ENCODE results near the gene CCDC171. TPM values are rescaled to one million over a fixed set of nuclear protein-coding genes. Genes with fewer than 3 reads are reported as not detected.

The CCDC171 gene
- total RNA-seq = 1 to 10 TPM; 1.2 to 1.3 TPM

- peaks cover 14% of the 10 kb centered on the region for H3K27me3 Mint-ChIP-seq
- H3K4me1 Mint-ChIP-seq = peaks cover 21% of the 10 kb centered on the region
- H3K4me3 Mint-ChIP-seq = peak within 1 kb of the TSS; percentile 87
- no peaks in the 10 kb centered on the region for H3K9me3 Mint-ChIP-seq
- H3K27ac Mint-ChIP-seq = peak within 1 kb of the TSS; percentile 83
- POLR2A ChIA-PET = interaction anchor here (0.6 to 1.9 kb wide), 2 partner anchors 12 to 42 kb away, joined by 3 to 9 read pairs; partner anchors contain the start of gene PSIP1
- peak; percentile 86 for DNase-seq
- no peaks in the 10 kb centered on the region for H3K36me3 Mint-ChIP-seq (ENCODE audit: low read depth)
- CTCF ChIA-PET = interaction anchor here (0.7 to 1.8 kb wide), 9 partner anchors 10 to 53 kb away, joined by 3 to 9 read pairs (median 4); partner anchors contain the start of gene PSIP1
Measured at GRCh38 chr9:15552636-15553527, at the start of gene CCDC171. CCDC171 (plus strand) TSS chr9:15553043; CDS start chr9:15564089, 11,046 bp downstream.

GRCh38 chr9:15505921-15506320, 46.9 kb upstream of the CCDC171 start:
- Mint-ChIP-seq H3K4me3 (no peak overlapping the region), H3K36me3 (ENCODE audit: low read depth) (peaks cover 65% of the 10 kb centered on the region), H3K4me1 (peaks cover 60% of the 10 kb centered on the region), H3K9me3 (no peaks in the 10 kb centered on the region), H3K27me3 (no peaks in the 10 kb centered on the region), H3K27ac (no peak overlapping the region)
- ChIA-PET CTCF (interaction anchor here (1.9 kb wide), 1 partner anchor 11 kb away, joined by 6 read pairs; no protein-coding TSS in a partner anchor), POLR2A (no interaction called here)
- DNase-seq = no peak

GRCh38 chr9:15509931-15510788, 42.7 kb upstream of the CCDC171 start:
- Mint-ChIP-seq H3K27ac (peak overlapping the region; percentile 95), H3K4me3 (peak overlapping the region; percentile 85), H3K27me3 (no peaks in the 10 kb centered on the region), H3K4me1 (peaks cover 55% of the 10 kb centered on the region), H3K36me3 (ENCODE audit: low read depth) (peaks cover 40% of the 10 kb centered on the region), H3K9me3 (no peaks in the 10 kb centered on the region)
- peak; percentile 70 for DNase-seq
- ChIA-PET CTCF (interaction anchor here (0.7 to 2.3 kb wide), 4 partner anchors 10 to 336 kb away, joined by 3 to 13 read pairs (median 4); partner anchors contain the start of gene SNAPC3), POLR2A (interaction anchor here (0.5 to 2.2 kb wide), 4 partner anchors 10 to 337 kb away, joined by 3 to 9 read pairs (median 5); partner anchors contain the start of gene CCDC171)

- Mint-ChIP-seq H3K27ac (peak within 1 kb of the TSS; percentile 100), H3K36me3 (ENCODE audit: low read depth) (peaks cover 35% of the 10 kb centered on the region), H3K4me3 (peak within 1 kb of the TSS; percentile 85), H3K9me3 (no peaks in the 10 kb centered on the region), H3K27me3 (no peaks in the 10 kb centered on the region), H3K4me1 (peaks cover 50% of the 10 kb centered on the region)
- peak; percentile 92 for DNase-seq
- ChIA-PET POLR2A (interaction anchor here (0.5 to 2.2 kb wide), 4 partner anchors 11 to 338 kb away, joined by 3 to 9 read pairs (median 5); partner anchors contain the start of gene CCDC171), CTCF (interaction anchor here (1.0 to 2.3 kb wide), 5 partner anchors 11 to 88 kb away, joined by 3 to 13 read pairs (median 4); partner anchors contain the start of gene SNAPC3)
Measured at GRCh38 chr9:15510789-15511575, 41.9 kb upstream of the CCDC171 start, which contains the start of gene PSIP1. PSIP1 (minus strand) TSS chr9:15510970; CDS start chr9:15510188, 782 bp downstream.

GRCh38 chr9:15512204-15512603, 40.6 kb upstream of the CCDC171 start:
- peaks cover 39% of the 10 kb centered on the region for H3K4me1 Mint-ChIP-seq
- CTCF ChIA-PET = interaction anchor here (0.7 to 1.5 kb wide), 7 partner anchors 21 to 75 kb away, joined by 3 to 4 read pairs (median 3); no protein-coding TSS in a partner anchor
- DNase-seq = no peak
- H3K27me3 Mint-ChIP-seq = no peaks in the 10 kb centered on the region
- POLR2A ChIA-PET = interaction anchor here (0.6 to 2.2 kb wide), 2 partner anchors 11 to 41 kb away, joined by 5 to 9 read pairs; partner anchors contain the start of gene CCDC171
- H3K4me3 Mint-ChIP-seq = no peak overlapping the region
- peaks cover 23% of the 10 kb centered on the region for H3K36me3 Mint-ChIP-seq (ENCODE audit: low read depth)
- H3K27ac Mint-ChIP-seq = peak overlapping the region; percentile 100
- no peaks in the 10 kb centered on the region for H3K9me3 Mint-ChIP-seq

- POLR2A ChIA-PET = no interaction called here
- Mint-ChIP-seq H3K36me3 (ENCODE audit: low read depth) (peaks cover 18% of the 10 kb centered on the region), H3K9me3 (no peaks in the 10 kb centered on the region), H3K4me3 (no peak overlapping the region), H3K27me3 (no peaks in the 10 kb centered on the region), H3K27ac (no peak overlapping the region), H3K4me1 (peaks cover 36% of the 10 kb centered on the region)
- DNase-seq = no peak
- CTCF ChIA-PET = interaction anchor here (0.7 to 1.5 kb wide), 5 partner anchors 10 to 38 kb away, joined by 3 to 5 read pairs (median 4); no protein-coding TSS in a partner anchor
Measured at GRCh38 chr9:15512889-15513288, 40.0 kb upstream of the CCDC171 start.

GRCh38 chr9:15513335-15513734, 39.5 kb upstream of the CCDC171 start:
- Mint-ChIP-seq H3K36me3 (ENCODE audit: low read depth) (peaks cover 14% of the 10 kb centered on the region), H3K9me3 (no peaks in the 10 kb centered on the region), H3K27ac (no peak overlapping the region), H3K4me3 (no peak overlapping the region), H3K27me3 (no peaks in the 10 kb centered on the region), H3K4me1 (peaks cover 32% of the 10 kb centered on the region)
- ChIA-PET POLR2A (no interaction called here), CTCF (interaction anchor here (0.8 to 1.5 kb wide), 4 partner anchors 10 to 80 kb away, joined by 3 to 5 read pairs (median 4); no protein-coding TSS in a partner anchor)
- DNase-seq = no peak

- no peak for DNase-seq
- ChIA-PET CTCF (no interaction called here), POLR2A (interaction anchor here (0.7 kb wide), 1 partner anchor 18 kb away, joined by 4 read pairs; no protein-coding TSS in a partner anchor)
- Mint-ChIP-seq H3K4me3 (no peak overlapping the region), H3K9me3 (no peaks in the 10 kb centered on the region), H3K36me3 (ENCODE audit: low read depth) (no peaks in the 10 kb centered on the region), H3K4me1 (no peaks in the 10 kb centered on the region), H3K27me3 (peaks cover 2% of the 10 kb centered on the region), H3K27ac (no peak overlapping the region)
Measured at GRCh38 chr9:15519831-15520230, 33.0 kb upstream of the CCDC171 start.

GRCh38 chr9:15521254-15521653, 31.6 kb upstream of the CCDC171 start:
- ChIA-PET CTCF (no interaction called here), POLR2A (no interaction called here)
- H3K27me3 Mint-ChIP-seq = peaks cover 6% of the 10 kb centered on the region
- H3K4me3 Mint-ChIP-seq = no peak overlapping the region
- no peaks in the 10 kb centered on the region for H3K4me1 Mint-ChIP-seq
- no peak for DNase-seq
- no peaks in the 10 kb centered on the region for H3K36me3 Mint-ChIP-seq (ENCODE audit: low read depth)
- no peak overlapping the region for H3K27ac Mint-ChIP-seq
- no peaks in the 10 kb centered on the region for H3K9me3 Mint-ChIP-seq

- Mint-ChIP-seq H3K27ac (no peak overlapping the region), H3K36me3 (ENCODE audit: low read depth) (no peaks in the 10 kb centered on the region), H3K27me3 (peaks cover 6% of the 10 kb centered on the region), H3K9me3 (no peaks in the 10 kb centered on the region), H3K4me1 (no peaks in the 10 kb centered on the region), H3K4me3 (no peak overlapping the region)
- ChIA-PET CTCF (interaction anchor here (0.6 to 0.7 kb wide), 2 partner anchors 181 to 1012 kb away, joined by 3 read pairs; no protein-coding TSS in a partner anchor), POLR2A (no interaction called here)
- no peak for DNase-seq
Measured at GRCh38 chr9:15522130-15522755, 30.6 kb upstream of the CCDC171 start.

- POLR2A ChIA-PET = no interaction called here
Measured at GRCh38 chr9:15524845-15525455, 27.9 kb upstream of the CCDC171 start.

More at GRCh38 chr9:15524845-15525455, 27.9 kb upstream of the CCDC171 start:
- peaks cover 4% of the 10 kb centered on the region for H3K27me3 Mint-ChIP-seq
- H3K4me1 Mint-ChIP-seq = no peaks in the 10 kb centered on the region
- H3K36me3 Mint-ChIP-seq (ENCODE audit: low read depth) = no peaks in the 10 kb centered on the region
- CTCF ChIA-PET = no interaction called here
- no peak overlapping the region for H3K27ac Mint-ChIP-seq
- H3K9me3 Mint-ChIP-seq = no peaks in the 10 kb centered on the region
- H3K4me3 Mint-ChIP-seq = no peak overlapping the region
- no peak for DNase-seq

Data from activated CD4-positive, alpha-beta T cell treated with anti-CD3 and anti-CD28 coated beads, Interleukin-2, amount 10 ng/mL, durations not matched to agents 7 days and 5 days (primary cell).